ENCODE data around the gene PALLD. TPM values are rescaled to one million over a fixed set of nuclear protein-coding genes. Genes with fewer than 3 reads are reported as not detected.

PALLD gene
- total and polyA plus RNA-seq, 2 of the 8 experiments (the other 6 are each of a cell fraction or from before 2014, with no cell fraction given), result 10.5 to 25.0 TPM

DNA sequence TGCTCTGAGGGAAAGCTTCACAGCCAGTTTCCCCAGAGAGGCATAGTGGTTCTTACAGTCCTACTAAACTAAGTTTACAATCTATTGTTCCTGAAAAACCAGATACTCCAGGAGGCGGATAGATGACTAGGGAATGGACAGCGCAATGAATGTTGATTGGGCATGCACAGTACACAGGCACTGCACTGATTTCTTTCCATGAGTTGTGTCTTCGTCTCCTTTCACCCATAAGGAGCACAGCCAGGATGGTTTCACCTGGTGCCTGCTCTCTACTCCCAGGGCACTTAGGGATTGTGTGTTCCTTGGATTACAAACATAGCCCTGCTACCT is 144.9 kb downstream of the PALLD start:
- no peaks in the 10 kb centered on the region for H3K79me2 ChIP-seq (ENCODE audit: control insufficient read depth in 1 of 2, insufficient read depth in 2 of 2, low read length in 2 of 2)
- no peak overlapping the region for H2BK15ac ChIP-seq (ENCODE audit: low read length)
- no peak overlapping the region for H3K4ac ChIP-seq (replicated peaks; ENCODE audit: insufficient read length, low read depth, low read length)
- ChIA-PET POLR2A (ENCODE audit: partially characterized antibody) (no interaction called here), CTCF (ENCODE audit: partially characterized antibody) (interaction anchor here (1.4 to 2.2 kb wide), 2 partner anchors 9 to 10 kb away, joined by 5 to 9 read pairs; no protein-coding TSS in a partner anchor)
- no peaks in the 10 kb centered on the region for H3K36me3 ChIP-seq (ENCODE audit: control insufficient read depth in 2 of 4, insufficient read depth in 4 of 4, low read length in 3 of 4)
- no peak overlapping the region for H3K56ac ChIP-seq (replicated peaks; ENCODE audit: insufficient read length, low read depth, low read length)
- H3K23ac ChIP-seq (ENCODE audit: insufficient read length), result no peak overlapping the region
- H3K4me1 ChIP-seq (replicated peaks in 1 of 4; ENCODE audit: control insufficient read depth in 3 of 4, insufficient read depth in 4 of 4, low read length in 3 of 4), result no peaks in the 10 kb centered on the region; a peak in 1 of 7 replicates
- FAIRE-seq (no peak), DNase-seq (ENCODE audit: low read depth in 1 of 2, low spot score in 2 of 2) (no peak)
- H2BK12ac ChIP-seq (ENCODE audit: low read depth, low read length), result no peak overlapping the region
- H4K8ac ChIP-seq (ENCODE audit: extremely low read depth, insufficient read depth, low read length), result no peak overlapping the region
- H3K9ac ChIP-seq (replicated peaks in 1 of 4; ENCODE audit: extremely low read depth in 1 of 4, low read depth in 3 of 4, low read length in 3 of 4), result no peak overlapping the region
- no peak for TF ChIP-seq NANOG (IDR thresholded peaks at IDR 0.05; ENCODE audit: insufficient read depth, low read depth, low read length, poor library complexity, severe bottlenecking)
- no peak for TF ChIP-seq EZH2 (IDR thresholded peaks at IDR 0.05; ENCODE audit: low read depth, low read length, severe bottlenecking)
- no peak for TF ChIP-seq SRF (IDR thresholded peaks at IDR 0.05; ENCODE audit: low read depth, low read length)
- no peak for TF ChIP-seq MAFK (IDR thresholded peaks at IDR 0.05; ENCODE audit: low read depth, low read length)
- no peaks in the 10 kb centered on the region for H4K20me1 ChIP-seq (replicated peaks in 1 of 2; ENCODE audit: control insufficient read depth in 1 of 2, insufficient read depth in 2 of 2, low read length in 2 of 2)
- no peak overlapping the region for H3K4me2 ChIP-seq (ENCODE audit: insufficient read depth in 1 of 2, low read depth in 2 of 2, low read length in 2 of 2)
- H2BK5ac ChIP-seq (ENCODE audit: low read depth, low read length), result no peak overlapping the region
- H3K14ac ChIP-seq (ENCODE audit: insufficient read length), result no peak overlapping the region
- H4K91ac ChIP-seq (replicated peaks; ENCODE audit: insufficient read length, low read length), result no peak overlapping the region
- H3K27ac ChIP-seq (ENCODE audit: low read depth, low read length), result no peak overlapping the region
- no peaks in the 10 kb centered on the region for H3K79me1 ChIP-seq (ENCODE audit: low read depth, low read length)
- H3K23me2 ChIP-seq (ENCODE audit: low read depth, low read length), result no peaks in the 10 kb centered on the region
- no peak overlapping the region for H3K4me3 ChIP-seq (ENCODE audit: extremely low read depth in 1 of 4, insufficient read depth in 2 of 4, low read depth in 3 of 4, low read length in 4 of 4)
- no peak overlapping the region for H3K18ac ChIP-seq (ENCODE audit: extremely low read depth, low read length)
- H2BK20ac ChIP-seq (ENCODE audit: low read length), result no peak overlapping the region
- H2AFZ ChIP-seq (ENCODE audit: low read length), result no peak overlapping the region
- H3K27me3 ChIP-seq (replicated peaks in 1 of 4; ENCODE audit: control insufficient read depth in 3 of 4, extremely low read depth in 1 of 4, insufficient read depth in 3 of 4, low read length in 3 of 4), result no peaks in the 10 kb centered on the region
- H2BK120ac ChIP-seq (replicated peaks; ENCODE audit: low read depth, low read length), result no peak overlapping the region
- no peaks in the 10 kb centered on the region for H3K9me3 ChIP-seq (ENCODE audit: insufficient read depth in 2 of 2, low read depth in 1 of 2, low read length in 1 of 2)
- 90% methylated on average over 3 of the region's 3 CpGs; no CpG with 5 or more reads in 1 of the 2 experiments for WGBS, 2 experiments (ENCODE audit: extremely low coverage in 1 of 2, insufficient coverage in 1 of 2, insufficient read length in 1 of 2, insufficient replicate concordance in 2 of 2, low coverage in 1 of 2, low lambda C conversion rate in 2 of 2, missing lambda C conversion rate in 1 of 2)
- no peak overlapping the region for H2AK5ac ChIP-seq (ENCODE audit: low read depth, low read length)
- H4K5ac ChIP-seq (ENCODE audit: insufficient read length, low read depth, low read length), result no peak overlapping the region

Data from H1 (cell line).